Measurements from ENCODE around the gene SLC12A3.

Gene SLC12A3

GRCh38 chr16:56849690-56850680, 15.0 kb upstream of the SLC12A3 start:
- TF ChIP-seq MYC (IDR thresholded peaks at IDR 0.05; ENCODE audit: low read depth, low read length) (no peak), CTCF (IDR thresholded peaks at IDR 0.05; ENCODE audit: low read depth, low read length) (no peak)
- H3K4me3 ChIP-seq (ENCODE audit: low read depth, low read length): no peak overlapping the region

GRCh38 chr16:56851671-56852400, 13.2 kb upstream of the SLC12A3 start:
- peak; percentile 43 for DNase-seq (ENCODE audit: low read depth)
- H3K4me3 ChIP-seq (ENCODE audit: low read depth, low read length): no peak overlapping the region
- TF ChIP-seq CTCF (IDR thresholded peaks at IDR 0.05; ENCODE audit: low read depth, low read length): peak; percentile 59
- no peak for TF ChIP-seq MYC (IDR thresholded peaks at IDR 0.05; ENCODE audit: low read depth, low read length)
- no peak for TF ChIP-seq MAX (IDR thresholded peaks at IDR 0.05; ENCODE audit: low read depth, low read length)
- no peak for TF ChIP-seq POLR2A (IDR thresholded peaks at IDR 0.05; ENCODE audit: extremely low read depth, insufficient read length)

More at GRCh38 chr16:56849690-56850680, 15.0 kb upstream of the SLC12A3 start:
- no peak for DNase-seq (ENCODE audit: low read depth)

- peak; percentile 60 for DNase-seq (ENCODE audit: low read depth)
- H3K4me3 ChIP-seq (ENCODE audit: low read depth, low read length): no peak overlapping the region
- TF ChIP-seq MYC (IDR thresholded peaks at IDR 0.05; ENCODE audit: low read depth, low read length) (no peak), POLR2A (IDR thresholded peaks at IDR 0.05; ENCODE audit: extremely low read depth, insufficient read length) (no peak), MAX (IDR thresholded peaks at IDR 0.05; ENCODE audit: low read depth, low read length) (no peak), CTCF (IDR thresholded peaks at IDR 0.05; ENCODE audit: low read depth, low read length) (no peak)
Measured at GRCh38 chr16:56852401-56852730, 12.6 kb upstream of the SLC12A3 start.

GRCh38 chr16:56852968-56853367, 12.0 kb upstream of the SLC12A3 start:
- H3K4me3 ChIP-seq (ENCODE audit: low read depth, low read length): no peak overlapping the region
- DNase-seq (ENCODE audit: low read depth): no peak
- TF ChIP-seq POLR2A (IDR thresholded peaks at IDR 0.05; ENCODE audit: extremely low read depth, insufficient read length) (no peak), CTCF (IDR thresholded peaks at IDR 0.05; ENCODE audit: low read depth, low read length) (no peak)

GRCh38 chr16:56855201-56855600, 9.8 kb upstream of the SLC12A3 start:
- H3K4me3 ChIP-seq (ENCODE audit: low read depth, low read length): no peak overlapping the region
- DNase-seq (ENCODE audit: low read depth): no peak
- TF ChIP-seq CTCF (IDR thresholded peaks at IDR 0.05; ENCODE audit: low read depth, low read length): no peak
- TF ChIP-seq MYC (IDR thresholded peaks at IDR 0.05; ENCODE audit: low read depth, low read length): no peak
- TF ChIP-seq MAX (IDR thresholded peaks at IDR 0.05; ENCODE audit: low read depth, low read length): no peak
- TF ChIP-seq POLR2A (IDR thresholded peaks at IDR 0.05; ENCODE audit: extremely low read depth, insufficient read length): no peak

Data from NB4 (cell line).